Neural progenitor cell (in vitro differentiated cells): ENCODE results near the gene LRRC27.

ENCODE experiments used
- CTCF ChIP-seq: fragments of 200-600 bp; sonication (generic); IDR thresholded peaks from 2 replicates; pipeline ENCODE4 v1.5.1; 2017; ENCODE audit warnings: antibody characterized with exemption, mild to moderate bottlenecking
- EZH2 ChIP-seq: fragments of 200-600 bp; sonication (generic); IDR thresholded peaks from 2 replicates; pipeline ENCODE4 v1.6.1; 2017; ENCODE audit warnings: antibody characterized with exemption, mild to moderate bottlenecking, moderate library complexity

GRCh38 chr10:132368881-132369635 is 37.1 kb downstream of the LRRC27 start:
- TF ChIP-seq EZH2 (no peak), CTCF (no peak)
